Epithelial cell of esophagus (primary cell): ENCODE measurements around the gene GPX5.

Experiments used
- DNase-seq: peaks from one replicate; pipeline ENCODE4 v3.0.0; 2010; ENCODE audit warnings: low read depth
- H3K4me3 ChIP-seq: 2 replicates; pipeline ENCODE4 v1.5.1; 2011; ENCODE audit warnings: mild to moderate bottlenecking, low read length, control low read depth
- TF ChIP-seq, protein P1 (sequence below): IDR thresholded peaks from 2 replicates; pipeline ENCODE4 v1.5.1; 2011; ENCODE audit warnings: low read depth, mild to moderate bottlenecking, low read length, control low read depth, inconsistent platforms; ENCODE audit not compliant: insufficient read depth; ENCODE audit errors: missing control alignments

GPX5 gene, protein sequence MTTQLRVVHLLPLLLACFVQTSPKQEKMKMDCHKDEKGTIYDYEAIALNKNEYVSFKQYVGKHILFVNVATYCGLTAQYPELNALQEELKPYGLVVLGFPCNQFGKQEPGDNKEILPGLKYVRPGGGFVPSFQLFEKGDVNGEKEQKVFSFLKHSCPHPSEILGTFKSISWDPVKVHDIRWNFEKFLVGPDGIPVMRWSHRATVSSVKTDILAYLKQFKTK

DNA sequence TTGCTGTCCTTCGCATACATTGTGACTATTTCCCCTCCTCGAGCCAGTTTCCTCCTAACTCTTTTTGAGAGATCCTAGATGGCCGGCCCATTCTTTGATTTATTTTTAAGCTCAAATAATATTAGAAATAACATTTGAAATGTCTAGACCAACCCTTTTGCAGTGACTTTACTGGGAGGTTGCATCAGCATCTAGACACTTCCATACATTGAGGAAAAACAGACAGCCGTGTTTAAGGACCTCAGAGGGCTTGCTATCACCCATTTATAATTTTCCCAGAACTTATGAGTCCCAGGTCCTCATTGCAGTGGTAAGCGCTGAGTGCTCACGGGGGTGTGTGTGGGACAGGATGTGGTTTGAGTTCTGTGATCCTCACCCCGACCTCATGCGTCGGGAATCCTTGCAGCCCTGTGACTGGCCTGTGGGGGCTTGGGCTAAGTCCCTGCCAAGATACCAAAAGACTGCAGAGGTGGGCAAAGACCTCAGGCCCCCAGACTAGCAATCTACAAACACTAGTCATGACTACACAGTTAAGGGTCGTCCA is at the start of gene GPX5:
GPX5 (plus strand) TSS at position 386 of the 544 bp plus-strand sequence; CDS start at position 519, 133 bp downstream.
- no peak within 1 kb of the TSS for H3K4me3 ChIP-seq
- DNase-seq: no peak
- TF ChIP-seq, protein P1, sequence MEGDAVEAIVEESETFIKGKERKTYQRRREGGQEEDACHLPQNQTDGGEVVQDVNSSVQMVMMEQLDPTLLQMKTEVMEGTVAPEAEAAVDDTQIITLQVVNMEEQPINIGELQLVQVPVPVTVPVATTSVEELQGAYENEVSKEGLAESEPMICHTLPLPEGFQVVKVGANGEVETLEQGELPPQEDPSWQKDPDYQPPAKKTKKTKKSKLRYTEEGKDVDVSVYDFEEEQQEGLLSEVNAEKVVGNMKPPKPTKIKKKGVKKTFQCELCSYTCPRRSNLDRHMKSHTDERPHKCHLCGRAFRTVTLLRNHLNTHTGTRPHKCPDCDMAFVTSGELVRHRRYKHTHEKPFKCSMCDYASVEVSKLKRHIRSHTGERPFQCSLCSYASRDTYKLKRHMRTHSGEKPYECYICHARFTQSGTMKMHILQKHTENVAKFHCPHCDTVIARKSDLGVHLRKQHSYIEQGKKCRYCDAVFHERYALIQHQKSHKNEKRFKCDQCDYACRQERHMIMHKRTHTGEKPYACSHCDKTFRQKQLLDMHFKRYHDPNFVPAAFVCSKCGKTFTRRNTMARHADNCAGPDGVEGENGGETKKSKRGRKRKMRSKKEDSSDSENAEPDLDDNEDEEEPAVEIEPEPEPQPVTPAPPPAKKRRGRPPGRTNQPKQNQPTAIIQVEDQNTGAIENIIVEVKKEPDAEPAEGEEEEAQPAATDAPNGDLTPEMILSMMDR: no peak

DNA sequence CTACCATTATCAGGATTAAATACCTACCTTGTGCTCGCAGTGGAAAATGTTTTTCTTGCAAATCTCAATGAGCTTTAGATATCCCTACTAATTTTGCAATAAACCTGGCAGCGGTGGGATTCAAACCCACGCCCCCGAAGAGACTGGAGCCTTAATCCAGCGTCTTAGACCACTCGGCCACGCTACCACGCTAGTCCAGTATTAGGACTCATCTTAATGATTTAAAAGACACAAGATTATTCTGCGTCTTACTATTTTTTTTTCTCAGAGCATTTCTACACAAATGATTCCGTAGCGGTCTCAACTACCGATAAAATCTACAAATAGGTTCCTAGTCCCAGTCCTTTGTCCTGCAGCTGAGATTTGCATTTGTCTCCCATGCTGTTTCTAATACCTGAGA is 47.2 kb upstream of the GPX5 start:
- H3K4me3 ChIP-seq: no peak overlapping the region

DNA sequence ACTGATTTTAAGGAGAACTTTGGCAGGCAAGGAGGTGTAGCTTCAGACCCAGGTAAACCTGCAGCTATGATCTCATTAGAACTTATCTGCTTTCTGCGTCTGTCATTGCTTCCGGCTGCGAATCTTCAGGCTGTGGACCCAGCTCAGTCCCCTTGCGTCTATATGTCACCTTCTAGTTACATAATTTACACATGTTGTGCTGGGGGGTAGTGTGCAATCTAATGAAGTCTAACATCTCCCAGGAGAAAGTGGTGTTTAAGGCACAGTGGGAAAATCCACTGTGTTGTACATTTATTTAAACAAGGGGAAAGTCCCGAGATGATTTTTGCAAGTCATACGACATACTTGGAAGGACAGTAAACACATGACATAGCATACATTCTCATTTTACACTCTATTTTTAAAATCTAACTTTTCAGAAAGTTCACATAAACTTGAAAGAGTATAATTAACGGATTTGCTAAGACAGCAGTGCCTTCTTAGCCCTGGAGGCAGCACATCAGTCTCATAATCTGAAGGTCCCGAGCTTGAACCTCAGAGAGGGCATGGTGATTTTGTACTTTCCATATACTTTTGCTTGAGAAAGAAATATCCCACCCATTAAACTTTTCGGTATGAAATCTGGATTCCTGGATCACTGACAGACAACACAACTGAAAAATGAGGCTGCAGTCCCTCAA is 45.3 kb upstream of the GPX5 start:
- no peak for DNase-seq
- TF ChIP-seq, protein P1: no peak
- no peak overlapping the region for H3K4me3 ChIP-seq

More for the DNA sequence above, 47.2 kb upstream of the GPX5 start:
- TF ChIP-seq, protein P1: no peak
- DNase-seq: no peak

DNA sequence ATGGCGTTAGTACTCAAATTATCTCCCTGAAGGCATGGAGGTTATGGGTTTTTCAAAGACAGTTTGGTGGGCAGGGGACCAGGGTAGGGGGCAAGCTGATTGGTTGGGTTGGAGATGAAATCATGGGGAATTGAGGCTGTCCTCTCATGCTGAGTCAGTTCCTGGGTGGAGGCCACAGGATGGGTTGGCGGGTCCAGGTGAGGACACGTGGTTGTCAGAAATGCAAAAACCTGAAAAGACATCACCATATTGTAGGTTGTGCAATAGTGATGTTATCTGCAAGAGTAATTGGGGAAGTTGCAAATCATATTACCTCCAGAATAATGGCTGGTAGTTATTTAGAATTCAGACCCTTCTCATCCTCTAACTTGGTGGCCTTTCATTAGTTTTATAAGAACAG is 40.2 kb upstream of the GPX5 start:
- DNase-seq: peak; percentile 52
- TF ChIP-seq, protein P1: no peak
- no peak overlapping the region for H3K4me3 ChIP-seq

DNA sequence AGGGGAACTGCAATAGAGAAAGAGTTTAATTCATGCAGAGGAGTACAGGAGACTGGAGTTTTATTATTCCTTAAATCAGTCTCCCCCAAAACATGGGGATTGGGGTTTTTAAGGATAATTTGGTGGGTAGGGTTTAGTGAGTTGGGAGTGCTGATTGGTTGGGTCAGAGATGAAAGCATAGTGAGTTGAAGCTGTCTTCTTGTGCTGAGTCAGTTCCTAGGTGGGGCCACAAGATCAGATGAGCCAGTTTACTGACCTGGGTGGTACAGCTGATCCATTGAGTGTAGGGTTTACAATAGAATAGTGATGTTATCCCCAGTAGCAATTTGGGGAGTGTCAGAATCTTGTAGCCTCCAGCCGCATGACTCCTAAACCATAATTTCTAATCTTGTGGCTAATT is 39.1 kb upstream of the GPX5 start:
- TF ChIP-seq, protein P1: no peak
- H3K4me3 ChIP-seq: no peak overlapping the region
- DNase-seq: no peak

DNA sequence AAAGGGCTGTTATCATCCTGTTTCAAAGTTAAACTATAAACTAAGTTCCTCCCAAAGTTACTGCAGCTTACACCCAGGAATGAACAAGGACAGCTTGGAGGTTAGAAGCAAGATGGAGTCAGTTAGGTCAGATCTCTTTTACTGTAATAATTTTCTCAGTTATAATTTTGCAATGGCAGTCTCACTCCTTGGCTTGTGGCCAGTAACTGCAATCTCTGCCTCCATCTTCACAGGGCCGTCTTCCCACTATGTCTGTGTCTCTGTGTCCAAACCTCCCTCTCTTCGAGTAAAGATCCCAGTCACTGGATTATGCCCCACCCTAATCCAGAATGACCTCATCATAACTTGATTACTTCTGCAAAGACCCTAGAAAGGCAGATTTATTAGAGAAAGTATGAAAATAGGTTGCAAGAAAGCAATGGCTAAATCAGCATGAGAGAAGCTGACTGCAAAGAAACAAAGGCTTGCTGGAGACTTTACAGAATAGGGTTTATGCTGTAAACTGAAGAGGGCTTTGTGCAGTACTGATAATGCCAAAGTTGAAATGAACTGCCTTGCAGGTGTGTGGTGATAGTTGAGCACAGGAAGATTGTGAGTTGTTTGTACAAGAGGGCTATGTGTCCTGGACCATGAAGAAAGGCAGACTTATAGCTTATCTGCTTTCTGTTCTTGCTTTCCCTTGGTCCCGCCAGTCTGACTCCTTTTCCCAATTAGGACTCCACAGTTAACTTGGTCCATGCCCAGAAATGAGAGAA is 38.5 kb upstream of the GPX5 start:
- H3K4me3 ChIP-seq: no peak overlapping the region
- no peak for DNase-seq
- TF ChIP-seq, protein P1: no peak
